ENCODE results near the gene SPACDR.
"Not testable (repeated sequence)": the region's sequence is repeated elsewhere in the genome, so short reads cannot be mapped to it uniquely, and the experiment has no call there.

SPACDR gene

GRCh38 chr7:100465702-100466311 lies 1.7 kb upstream of the SPACDR start:
- ATAC-seq (no peak), DNase-seq (no peak)

DNA sequence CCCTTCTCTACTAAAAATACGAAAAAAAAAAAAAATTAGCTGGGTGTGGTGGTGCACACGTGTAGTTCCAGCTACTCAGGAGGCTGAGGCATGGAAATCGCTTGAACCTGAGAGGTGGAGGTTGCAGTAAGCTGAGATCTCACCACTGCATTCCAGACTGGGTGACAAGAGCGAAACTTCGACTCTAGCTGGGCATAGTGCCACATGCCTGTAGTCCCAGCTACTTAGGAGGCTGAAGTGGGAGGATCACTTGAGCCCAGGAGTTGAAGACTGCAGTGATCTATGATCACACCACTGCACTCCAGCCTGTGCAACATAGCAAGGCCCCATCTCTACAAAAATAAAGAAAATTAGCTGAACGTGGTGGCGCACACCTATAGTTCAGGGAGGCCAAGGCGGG lies 1.2 kb upstream of the SPACDR start:
- no peak for DNase-seq
- ATAC-seq = no peak

GRCh38 chr7:100464791-100465190 lies 731 bp upstream of the SPACDR start:
- ATAC-seq (no peak), DNase-seq (no peak)

DNA sequence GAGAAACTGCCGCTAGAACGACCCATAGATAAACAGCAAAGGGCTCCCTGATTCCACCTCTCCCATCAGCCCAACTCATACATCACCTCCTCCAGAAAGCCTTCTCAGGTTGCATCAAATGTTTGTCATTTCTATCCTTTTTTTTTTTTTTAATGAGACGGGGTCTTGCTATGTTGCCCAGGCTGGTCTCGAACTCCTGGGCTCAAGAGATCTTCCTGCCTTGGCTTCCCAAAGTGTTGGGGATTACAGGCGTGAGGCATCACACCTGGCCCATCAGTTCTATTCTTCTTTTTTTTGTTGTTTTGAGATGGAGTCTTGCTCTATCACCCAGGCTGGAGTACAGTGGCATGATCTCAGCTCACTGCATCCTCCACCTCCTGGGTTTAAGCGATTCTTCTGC lies 7.0 kb downstream of the SPACDR start:
- DNase-seq (no peak), ATAC-seq (no peak)

DNA sequence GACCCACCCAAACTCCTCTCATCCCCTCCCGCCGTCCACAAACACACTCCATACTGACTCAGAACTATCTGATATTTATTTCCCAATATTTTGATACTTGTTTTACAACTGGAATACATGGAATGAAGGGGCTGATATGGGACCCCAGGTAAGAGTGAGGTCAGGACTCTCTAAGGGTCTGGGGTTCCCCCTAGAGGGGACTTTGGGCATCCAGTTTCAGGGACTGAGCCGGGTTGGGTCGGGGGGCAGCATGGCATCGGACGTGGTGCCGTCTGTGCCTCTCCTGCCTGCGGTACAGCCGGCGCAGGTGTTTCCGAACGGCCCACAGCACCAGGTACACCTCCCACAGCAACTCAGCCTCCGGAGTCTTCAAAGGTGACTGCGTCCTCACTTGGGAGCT lies 7.5 kb downstream of the SPACDR start:
- ATAC-seq (no peak), DNase-seq (no peak)

DNA sequence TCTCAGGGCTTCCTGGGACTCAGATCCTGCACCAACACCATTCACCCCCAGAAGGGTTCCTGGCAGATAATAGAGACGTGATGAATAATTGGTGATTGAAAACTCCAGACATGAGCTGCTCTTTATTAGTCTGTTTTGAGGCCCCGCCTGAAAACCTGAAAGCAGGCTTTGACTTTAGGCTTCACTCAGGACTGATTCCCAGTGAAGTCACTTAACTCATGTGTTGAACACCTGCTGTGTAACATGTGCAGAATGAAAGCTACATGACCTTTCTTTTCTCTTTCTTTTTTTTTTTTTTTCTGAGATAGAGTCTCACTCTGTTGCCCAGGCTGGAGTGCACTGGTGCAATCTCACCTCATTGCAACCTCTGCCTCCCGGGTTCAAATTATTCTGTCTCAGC lies 8.9 kb downstream of the SPACDR start:
- DNase-seq (no peak), ATAC-seq (no peak)

GRCh38 chr7:100453854-100454253 lies 10.2 kb downstream of the SPACDR start:
- DNase-seq, ATAC-seq: not testable (repeated sequence)

- no peak for ATAC-seq
Observed at GRCh38 chr7:100452513-100452912, 11.5 kb downstream of the SPACDR start.

GRCh38 chr7:100449190-100449795 lies 14.8 kb downstream of the SPACDR start:
- DNase-seq (no peak), ATAC-seq (no peak)

More at GRCh38 chr7:100452513-100452912, 11.5 kb downstream of the SPACDR start:
- no peak for DNase-seq

DNA sequence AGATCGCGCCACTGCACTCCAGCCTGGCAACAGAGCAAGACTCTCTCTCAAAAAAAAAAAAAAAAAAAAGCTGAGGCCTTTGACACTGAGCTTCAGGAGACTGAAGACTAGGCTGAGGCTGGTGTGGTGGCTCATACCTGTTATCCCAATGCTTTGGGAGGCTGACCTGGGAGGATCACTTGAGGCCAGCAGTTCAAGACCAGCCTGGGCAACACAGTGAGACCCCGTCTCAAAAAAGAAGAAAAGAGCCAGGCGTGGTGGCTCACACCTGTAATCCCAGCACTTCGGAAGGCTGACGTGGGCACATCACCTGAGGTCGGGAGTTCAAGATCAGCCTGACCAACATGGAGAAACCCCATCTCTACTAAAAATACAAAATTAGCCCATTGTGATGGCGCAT lies 16.7 kb downstream of the SPACDR start:
- DNase-seq, ATAC-seq: not testable (repeated sequence)

GRCh38 chr7:100446040-100446439 lies 18.0 kb downstream of the SPACDR start:
- ATAC-seq = no peak
- DNase-seq = no peak

- peak; percentile 65 for ATAC-seq
Observed at GRCh38 chr7:100444311-100445278, 19.5 kb downstream of the SPACDR start.

DNA sequence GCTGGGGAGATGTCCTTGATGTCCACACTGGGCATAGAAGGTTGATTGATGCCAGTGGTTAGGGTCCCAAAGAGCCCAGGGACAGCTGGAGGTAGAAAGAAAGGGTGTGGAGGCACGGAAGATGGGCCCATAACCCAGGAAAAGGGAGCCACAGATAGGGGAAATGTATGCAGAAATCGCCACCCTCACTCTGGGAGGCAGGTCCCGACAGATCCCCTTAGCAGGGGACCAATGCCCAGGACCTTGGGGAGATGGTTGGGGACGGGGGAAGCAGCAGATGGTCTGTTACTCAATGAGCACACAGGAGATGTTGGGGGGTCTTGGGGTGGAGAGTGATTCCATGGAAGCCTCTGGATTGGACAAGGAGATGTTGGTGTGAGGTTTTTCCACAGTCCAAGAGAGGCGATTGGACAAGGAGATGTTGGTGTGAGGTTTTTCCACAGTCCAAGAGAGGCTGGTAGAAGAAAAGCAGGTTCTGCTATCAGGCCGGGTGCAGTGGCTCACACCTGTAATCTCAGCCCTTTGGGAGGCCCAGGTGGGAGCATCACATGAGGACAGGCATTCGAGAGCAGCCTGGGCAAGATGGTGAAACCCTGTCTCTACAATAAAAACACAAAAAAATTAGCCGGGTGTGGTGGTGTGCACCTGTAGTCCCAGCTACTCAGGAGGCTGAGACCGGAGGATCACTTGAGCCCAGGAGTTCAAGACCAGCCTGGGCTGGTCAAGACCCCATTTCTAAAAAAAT lies 20.8 kb downstream of the SPACDR start:
- ATAC-seq = no peak
- DNase-seq = no peak

More at GRCh38 chr7:100444311-100445278, 19.5 kb downstream of the SPACDR start:
- DNase-seq = no peak

GRCh38 chr7:100441641-100442535 lies 22.2 kb downstream of the SPACDR start:
- ATAC-seq (no peak), DNase-seq (no peak)

- DNase-seq, ATAC-seq: not testable (repeated sequence)
Observed at GRCh38 chr7:100439244-100439643, 24.8 kb downstream of the SPACDR start.

- ATAC-seq, DNase-seq: not testable (repeated sequence)
Observed at GRCh38 chr7:100438731-100439130, 25.3 kb downstream of the SPACDR start.

DNA sequence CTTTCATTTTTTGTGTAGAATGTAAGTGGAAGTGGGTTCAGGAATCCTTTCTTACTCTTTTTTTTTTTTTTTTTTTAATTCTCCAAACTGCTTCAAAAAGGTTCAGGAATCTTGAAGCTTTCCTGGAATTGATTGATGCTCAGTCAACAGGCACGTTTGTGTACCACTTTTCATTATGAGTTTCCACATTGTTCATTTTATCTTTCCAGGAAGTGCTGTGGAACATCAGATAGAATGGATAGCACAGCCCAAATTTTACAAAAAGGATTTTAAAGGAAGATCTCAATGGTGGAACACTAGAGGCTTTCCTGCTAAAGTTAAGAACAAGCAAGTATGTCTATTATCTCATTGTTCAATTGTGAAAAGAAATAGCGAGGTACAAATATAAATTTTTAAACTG lies 25.9 kb downstream of the SPACDR start:
- ATAC-seq (no peak), DNase-seq (no peak)

DNA sequence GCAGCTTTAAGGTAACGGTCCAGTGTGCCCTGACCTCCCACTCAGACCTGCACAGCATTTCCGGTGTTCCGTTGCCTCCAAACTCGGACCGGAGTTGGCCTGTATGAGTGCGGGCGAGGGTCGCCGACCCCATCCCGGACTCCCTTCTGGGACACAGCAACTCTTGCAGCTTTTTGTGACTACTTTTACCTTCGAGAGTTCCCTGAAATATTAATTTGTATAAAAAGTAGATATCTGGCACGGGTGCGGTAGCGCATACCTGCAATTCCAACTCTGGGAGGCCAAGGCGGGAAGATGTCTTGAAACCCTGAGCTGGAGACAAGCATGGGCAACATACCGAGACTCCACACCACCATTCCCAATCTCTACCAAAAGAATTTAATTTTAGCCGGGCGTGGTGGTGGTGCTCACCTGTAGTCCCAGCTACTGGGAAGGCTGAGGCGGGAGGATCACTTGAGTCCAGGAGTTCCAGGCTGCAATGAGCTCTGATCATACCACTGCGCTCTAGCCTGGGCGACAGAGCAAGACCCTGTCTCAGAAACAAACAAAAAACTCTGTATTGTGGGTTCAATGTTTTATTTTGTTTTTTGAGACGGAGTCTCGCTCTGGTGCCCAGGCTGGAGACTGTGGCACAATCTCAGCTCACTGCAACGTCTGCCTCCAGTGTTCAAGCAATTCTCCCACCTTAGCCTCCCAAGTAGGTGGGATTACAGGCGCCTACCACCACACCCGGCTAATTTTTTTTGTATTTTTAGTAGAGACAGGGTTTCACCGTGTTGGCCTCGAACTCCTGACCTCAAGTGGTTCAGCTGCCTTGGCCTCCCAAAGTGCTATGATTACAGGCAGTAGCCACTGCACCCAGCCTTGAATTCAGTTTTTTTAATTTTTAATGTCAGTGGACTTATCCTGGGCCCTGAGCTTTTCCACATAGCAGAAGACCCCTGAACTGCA lies 26.6 kb downstream of the SPACDR start:
- no peak for ATAC-seq
- DNase-seq = no peak

- peak; percentile 24 for ATAC-seq
Observed at GRCh38 chr7:100435401-100436304, 28.4 kb downstream of the SPACDR start.

More at GRCh38 chr7:100435401-100436304, 28.4 kb downstream of the SPACDR start:
- DNase-seq = peak; percentile 56
